Measurements from ENCODE around the gene CYP2W1. TPM values are rescaled to one million over a fixed set of nuclear protein-coding genes. Genes with fewer than 3 reads are reported as not detected.

Gene CYP2W1
- total and polyA plus RNA-seq, 2 donors (not counting 3 experiments of a cell fraction or from before 2014, with no cell fraction given): not detected

GRCh38 chr7:986766-987751, 4.1 kb downstream of the CYP2W1 start:
- H3K9me3 ChIP-seq (replicated peaks; ENCODE audit: control insufficient read depth, insufficient read depth, low read length): no peaks in the 10 kb centered on the region
- no peak overlapping the region for H3K9ac ChIP-seq (replicated peaks; ENCODE audit: extremely low read depth, insufficient read depth, low read length)
- intact Hi-C loops (cut with micrococcal nuclease) (no loop called here), dilution Hi-C loops (cut with MboI; ENCODE audit: extremely low pct_ligation_motif_present, low sequenced_read_pairs) (no loop called here)
- H3K4me1 ChIP-seq (ENCODE audit: control insufficient read depth, extremely low read depth, insufficient read depth, low read length): peaks cover 2% of the 10 kb centered on the region
- ChIA-PET POLR2A (no interaction called here), CTCF (interaction anchor here (1.5 to 3.2 kb wide), 3 partner anchors 79 to 136 kb away, joined by 5 to 21 read pairs (median 14); no protein-coding TSS in a partner anchor)
- no peaks in the 10 kb centered on the region for H3K27me3 ChIP-seq (ENCODE audit: control insufficient read depth in 2 of 2, insufficient read depth in 2 of 2, low read length in 2 of 2)
- TF ChIP-seq MYC (IDR thresholded peaks at IDR 0.05; ENCODE audit: low read depth, low read length) (no peak), POLR2A (IDR thresholded peaks at IDR 0.05; ENCODE audit: low read depth, low read length) (no peak), GATA2 (IDR thresholded peaks at IDR 0.05; ENCODE audit: insufficient read depth, insufficient read length, low read depth, low read length) (no peak), POLR2AphosphoS5 (IDR thresholded peaks at IDR 0.05; ENCODE audit: insufficient read depth, low read depth, low read length) (no peak)
- TF ChIP-seq, protein P1, sequence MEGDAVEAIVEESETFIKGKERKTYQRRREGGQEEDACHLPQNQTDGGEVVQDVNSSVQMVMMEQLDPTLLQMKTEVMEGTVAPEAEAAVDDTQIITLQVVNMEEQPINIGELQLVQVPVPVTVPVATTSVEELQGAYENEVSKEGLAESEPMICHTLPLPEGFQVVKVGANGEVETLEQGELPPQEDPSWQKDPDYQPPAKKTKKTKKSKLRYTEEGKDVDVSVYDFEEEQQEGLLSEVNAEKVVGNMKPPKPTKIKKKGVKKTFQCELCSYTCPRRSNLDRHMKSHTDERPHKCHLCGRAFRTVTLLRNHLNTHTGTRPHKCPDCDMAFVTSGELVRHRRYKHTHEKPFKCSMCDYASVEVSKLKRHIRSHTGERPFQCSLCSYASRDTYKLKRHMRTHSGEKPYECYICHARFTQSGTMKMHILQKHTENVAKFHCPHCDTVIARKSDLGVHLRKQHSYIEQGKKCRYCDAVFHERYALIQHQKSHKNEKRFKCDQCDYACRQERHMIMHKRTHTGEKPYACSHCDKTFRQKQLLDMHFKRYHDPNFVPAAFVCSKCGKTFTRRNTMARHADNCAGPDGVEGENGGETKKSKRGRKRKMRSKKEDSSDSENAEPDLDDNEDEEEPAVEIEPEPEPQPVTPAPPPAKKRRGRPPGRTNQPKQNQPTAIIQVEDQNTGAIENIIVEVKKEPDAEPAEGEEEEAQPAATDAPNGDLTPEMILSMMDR (IDR thresholded peaks at IDR 0.05; ENCODE audit: extremely low read depth in 1 of 2, insufficient read depth in 1 of 2, low read depth in 1 of 2, low read length in 2 of 2): no peak
- H3K4me2 ChIP-seq (ENCODE audit: insufficient read depth, low read length): no peak overlapping the region
- no peak overlapping the region for H3K27ac ChIP-seq (ENCODE audit: insufficient read depth, low read depth, low read length)
- FAIRE-seq: no peak
- BruUV-seq (replicated peaks): no TSS peak
- H3K9me1 ChIP-seq (replicated peaks; ENCODE audit: control insufficient read depth, extremely low read depth, insufficient read depth, low read length): no peaks in the 10 kb centered on the region
- no peaks in the 10 kb centered on the region for H3K79me2 ChIP-seq (ENCODE audit: control insufficient read depth, insufficient read depth, low read length)
- no peak for DNase-seq (ENCODE audit: low read depth, low spot score)
- H2AFZ ChIP-seq (ENCODE audit: low read depth, low read length): no peak overlapping the region
- no peaks in the 10 kb centered on the region for H4K20me1 ChIP-seq (replicated peaks; ENCODE audit: control insufficient read depth, extremely low read depth, insufficient read depth, low read length)
- H3K4me3 ChIP-seq (replicated peaks in 1 of 3; ENCODE audit: insufficient read depth in 1 of 3, low read depth in 1 of 3, low read length in 3 of 3): no peak overlapping the region
- no peaks in the 10 kb centered on the region for H3K36me3 ChIP-seq (ENCODE audit: control insufficient read depth in 2 of 2, extremely low read depth in 1 of 2, insufficient read depth in 2 of 2, low read length in 2 of 2)

All from endothelial cell of umbilical vein (primary cell).